Stimulated activated CD8-positive, alpha-beta memory T cell treated with anti-CD3 and anti-CD28 coated beads, Interleukin-15, amount 100 ng/mL, for 1 hour (primary cell): ENCODE results near the gene FN3KRP.

Source experiments
- DNase-seq: peaks from one replicate; pipeline ENCODE4 v3.0.0-alpha.2; 2020; ENCODE audit warnings: low read depth

Gene FN3KRP

DNA sequence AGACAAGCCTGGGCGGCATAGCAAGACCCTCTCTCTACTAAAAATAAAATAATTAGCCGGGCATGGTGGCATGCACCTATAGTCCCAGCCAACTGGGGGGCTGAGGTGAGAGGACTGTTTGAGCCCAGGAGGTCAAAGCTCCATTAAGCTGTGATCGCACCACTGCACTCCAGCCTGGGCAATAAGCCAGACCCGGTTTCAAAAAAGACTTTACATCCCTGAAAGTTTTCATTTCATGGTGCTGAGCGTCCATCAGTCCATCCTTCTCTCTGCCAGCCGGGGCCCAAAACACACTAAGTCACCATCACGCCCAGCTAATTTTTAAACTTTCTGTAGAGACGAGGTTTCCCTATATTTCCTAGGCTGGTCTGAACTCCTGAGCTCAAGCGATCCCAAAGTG is 28.6 kb upstream of the FN3KRP start:
- DNase-seq: no peak

DNA sequence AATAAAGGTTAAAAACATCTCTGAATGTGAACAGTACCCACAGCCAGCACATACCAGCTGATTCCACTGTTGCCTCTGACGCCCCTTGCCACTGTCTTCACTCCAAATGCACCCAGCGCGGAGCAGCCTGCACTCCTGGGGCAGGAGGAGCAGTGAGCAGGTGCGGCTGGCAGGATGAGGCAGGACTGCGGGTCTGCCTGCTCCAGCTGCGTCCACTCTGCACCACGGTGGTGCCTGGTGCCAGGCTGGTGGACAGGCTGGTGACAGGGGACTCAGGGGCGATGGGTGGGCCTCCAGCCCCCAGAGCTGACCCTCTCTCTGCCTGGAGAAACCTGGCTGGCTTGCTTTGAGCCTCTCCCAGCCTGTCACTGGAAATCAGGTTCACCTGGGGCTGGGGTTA is 27.4 kb upstream of the FN3KRP start:
- DNase-seq: no peak

DNA sequence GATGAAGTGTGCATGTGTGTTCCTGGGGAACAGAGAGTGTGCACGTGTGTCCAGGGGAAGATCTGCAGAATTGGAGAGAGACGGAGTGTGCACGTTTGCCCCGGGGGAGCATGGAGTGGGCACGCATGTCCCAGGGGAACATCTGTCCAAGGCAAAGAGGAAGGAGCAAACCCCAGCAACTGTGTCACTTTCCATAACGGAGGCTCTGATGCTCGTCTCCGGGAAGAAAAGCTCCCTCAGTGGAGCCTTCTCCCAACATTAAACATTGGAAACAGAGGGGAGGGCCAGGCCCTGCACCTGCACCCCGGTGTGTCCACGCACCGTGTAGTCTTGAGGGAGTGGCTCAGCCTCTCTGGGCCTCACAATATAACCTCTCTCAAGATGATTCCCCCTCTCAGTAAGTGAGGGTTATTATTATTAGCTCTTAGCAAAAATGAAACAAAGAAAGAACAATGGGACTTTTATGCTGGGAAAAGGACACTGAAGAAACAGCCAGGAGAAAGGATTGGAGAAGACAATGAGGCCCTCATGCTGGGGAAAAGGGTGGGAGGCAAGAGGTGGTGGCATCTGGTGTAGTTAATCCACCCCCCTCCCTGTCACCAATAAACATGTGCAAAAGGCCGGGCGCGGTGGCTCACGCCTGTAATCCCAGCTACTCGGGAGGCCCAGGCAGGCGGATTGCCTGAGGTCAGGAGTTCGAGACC is 25.6 kb upstream of the FN3KRP start:
- DNase-seq: no peak

DNA sequence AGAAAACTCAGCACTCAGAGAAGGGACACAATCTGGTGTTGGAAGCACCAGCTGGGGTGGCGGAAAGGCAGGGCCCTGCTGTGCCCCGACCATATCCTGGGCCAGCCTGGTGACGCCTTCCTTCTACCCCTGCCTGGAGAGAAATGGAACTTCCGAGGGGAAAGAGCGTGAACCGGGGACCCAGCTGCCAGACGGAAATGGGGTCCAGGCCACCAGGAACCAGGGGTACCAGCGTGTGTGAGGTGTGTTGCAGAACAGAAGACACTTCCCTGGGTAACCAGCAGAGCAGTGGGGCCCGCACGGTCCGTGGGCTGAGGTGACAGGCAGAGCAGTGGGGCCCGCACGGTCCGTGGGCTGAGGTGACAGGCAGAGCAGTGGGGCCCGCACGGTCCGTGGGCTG is 24.8 kb upstream of the FN3KRP start:
- no peak for DNase-seq

DNA sequence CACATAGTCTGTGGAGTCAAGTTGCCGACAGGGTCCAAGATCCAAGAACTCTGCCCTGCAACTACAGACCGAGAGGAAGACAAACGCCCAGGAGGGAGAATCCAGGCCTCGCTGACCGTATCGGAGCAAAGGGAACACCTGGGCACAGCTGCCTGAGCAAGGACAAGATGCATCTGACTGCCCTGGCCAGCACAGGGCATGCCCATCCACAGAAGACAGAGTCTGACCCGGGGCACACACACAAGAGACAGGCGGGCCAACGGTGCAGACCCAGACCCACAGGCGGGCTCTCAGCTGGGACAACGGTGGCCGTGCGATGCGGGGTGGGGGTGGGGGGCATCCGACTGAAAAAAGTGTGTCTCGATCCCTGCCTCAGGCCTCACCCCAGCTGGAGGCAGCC is 24.2 kb upstream of the FN3KRP start:
- no peak for DNase-seq

DNA sequence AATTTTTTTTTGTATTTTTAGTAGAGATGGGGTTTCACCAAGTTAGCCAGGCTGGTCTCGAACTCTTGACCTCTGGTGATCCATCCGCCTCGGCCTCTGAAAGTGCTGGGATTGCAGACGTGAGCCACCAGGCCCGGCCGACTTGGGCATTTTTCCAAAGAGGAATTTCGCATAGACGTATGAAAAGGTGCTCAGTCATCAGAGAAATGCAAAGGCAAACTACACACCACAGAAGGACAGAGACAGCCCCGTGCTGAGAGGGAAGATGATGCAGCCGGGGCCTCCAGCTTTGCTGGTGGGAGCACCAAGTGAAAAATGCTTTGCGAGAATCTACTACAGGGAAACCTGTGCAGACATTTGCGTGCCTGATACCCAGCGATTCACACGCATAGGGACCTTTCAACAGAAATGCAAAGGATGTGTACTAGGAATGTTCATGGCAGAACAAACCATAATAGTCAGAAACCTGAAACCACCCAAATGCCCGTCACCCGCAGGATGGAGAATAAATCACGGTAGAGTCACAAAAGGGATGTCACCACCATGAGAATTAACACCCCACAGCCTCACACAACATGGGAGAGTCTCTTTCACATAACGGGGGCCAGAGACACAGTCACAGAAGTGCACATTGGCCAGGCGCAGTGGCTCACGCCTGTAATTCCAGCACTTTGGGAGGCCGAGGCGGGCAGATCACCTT is 23.2 kb upstream of the FN3KRP start:
- DNase-seq: no peak

DNA sequence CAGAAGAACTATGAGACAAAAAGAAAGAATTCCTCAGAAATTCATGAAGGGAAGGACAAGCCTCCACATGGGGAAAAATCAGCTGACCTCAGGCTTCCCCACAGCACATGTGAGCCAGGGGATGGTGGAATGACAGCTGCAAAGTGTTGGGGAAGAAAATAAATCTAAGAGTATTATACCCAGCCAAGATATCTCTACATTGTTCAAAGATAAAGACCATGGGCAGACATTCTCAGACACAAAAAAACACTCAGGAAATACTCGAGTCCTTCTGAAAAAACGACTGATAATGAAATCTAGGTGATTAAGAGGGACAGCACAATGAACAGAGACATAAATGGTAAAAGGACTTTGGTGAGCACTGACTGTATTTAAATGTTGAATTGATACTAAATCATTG is 21.9 kb upstream of the FN3KRP start:
- DNase-seq: no peak

DNA sequence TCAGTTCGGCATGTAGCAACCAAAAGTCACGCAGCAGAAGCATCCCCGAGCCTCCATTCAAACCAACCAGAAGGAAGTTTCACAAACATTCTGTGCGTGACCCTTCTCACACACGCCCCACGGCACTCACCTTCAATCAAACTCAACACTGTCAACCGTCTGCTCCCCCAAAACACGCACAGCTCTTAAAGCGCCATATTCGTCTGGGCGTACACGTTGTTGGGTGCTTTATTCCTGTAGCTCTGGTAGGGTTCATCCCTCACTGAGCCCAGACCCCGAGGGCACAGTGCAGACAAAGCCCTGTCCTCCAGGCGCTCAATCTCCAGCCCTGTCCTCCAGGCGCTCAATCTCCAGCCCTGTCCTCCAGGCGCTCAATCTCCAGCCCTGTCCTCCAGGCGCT is 20.2 kb upstream of the FN3KRP start:
- no peak for DNase-seq

DNA sequence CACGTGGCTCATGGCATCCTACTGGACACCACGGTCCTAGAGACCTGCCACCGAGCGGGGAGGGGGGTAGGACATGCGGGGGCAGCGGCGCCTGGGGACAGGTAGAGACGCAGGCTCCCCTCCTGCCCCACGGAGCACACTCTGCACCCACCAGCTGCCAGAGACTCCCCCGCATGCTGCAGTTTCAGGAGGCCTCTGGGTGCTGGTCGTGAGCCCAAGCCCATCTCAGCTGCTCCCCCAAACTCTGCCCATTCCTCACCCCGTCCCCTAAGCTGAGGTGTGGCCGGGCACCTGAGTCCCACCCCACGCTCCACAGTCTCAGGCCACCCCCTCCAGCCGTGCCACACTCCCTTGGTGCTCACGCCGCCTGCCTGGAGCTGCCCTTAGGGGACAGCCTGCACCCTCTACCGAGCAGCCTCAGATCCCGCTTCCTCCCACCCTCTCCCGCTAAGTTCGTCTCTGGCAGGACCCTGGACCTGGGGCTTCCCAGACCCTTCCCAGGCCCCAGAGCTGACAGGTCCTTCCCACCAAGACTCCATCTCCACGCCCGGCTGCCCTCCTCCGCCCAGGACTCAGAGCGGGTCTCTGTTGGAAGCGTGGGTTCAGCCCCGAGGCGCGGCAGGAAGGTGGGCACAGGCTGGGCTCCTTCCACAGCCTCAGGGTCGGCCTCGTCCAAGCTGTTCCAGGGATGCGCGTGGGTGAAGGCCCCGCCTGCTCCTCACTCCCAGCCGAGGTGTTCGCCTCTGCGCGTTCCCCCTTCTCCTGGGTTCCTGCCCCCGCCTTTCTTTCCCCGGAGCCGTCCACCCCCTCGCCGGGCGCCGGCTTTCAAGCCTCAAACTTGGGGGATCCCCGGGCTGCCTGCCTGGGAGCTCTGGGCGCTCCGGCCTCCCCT is 19.3 kb upstream of the FN3KRP start:
- DNase-seq: no peak

DNA sequence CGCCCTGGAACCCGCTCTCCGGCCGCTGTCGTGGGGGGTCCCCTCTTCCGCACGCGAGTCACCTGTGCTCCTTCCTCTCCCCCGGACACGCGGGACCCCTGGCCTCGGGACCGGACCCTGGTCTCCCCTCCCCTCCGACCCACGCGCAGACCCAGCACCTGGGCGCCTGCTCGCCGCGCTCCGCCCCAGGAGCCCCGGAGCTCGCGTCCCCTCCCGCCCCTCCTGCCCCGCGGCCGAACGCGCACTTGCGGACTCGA is 18.8 kb upstream of the FN3KRP start:
- no peak for DNase-seq

DNA sequence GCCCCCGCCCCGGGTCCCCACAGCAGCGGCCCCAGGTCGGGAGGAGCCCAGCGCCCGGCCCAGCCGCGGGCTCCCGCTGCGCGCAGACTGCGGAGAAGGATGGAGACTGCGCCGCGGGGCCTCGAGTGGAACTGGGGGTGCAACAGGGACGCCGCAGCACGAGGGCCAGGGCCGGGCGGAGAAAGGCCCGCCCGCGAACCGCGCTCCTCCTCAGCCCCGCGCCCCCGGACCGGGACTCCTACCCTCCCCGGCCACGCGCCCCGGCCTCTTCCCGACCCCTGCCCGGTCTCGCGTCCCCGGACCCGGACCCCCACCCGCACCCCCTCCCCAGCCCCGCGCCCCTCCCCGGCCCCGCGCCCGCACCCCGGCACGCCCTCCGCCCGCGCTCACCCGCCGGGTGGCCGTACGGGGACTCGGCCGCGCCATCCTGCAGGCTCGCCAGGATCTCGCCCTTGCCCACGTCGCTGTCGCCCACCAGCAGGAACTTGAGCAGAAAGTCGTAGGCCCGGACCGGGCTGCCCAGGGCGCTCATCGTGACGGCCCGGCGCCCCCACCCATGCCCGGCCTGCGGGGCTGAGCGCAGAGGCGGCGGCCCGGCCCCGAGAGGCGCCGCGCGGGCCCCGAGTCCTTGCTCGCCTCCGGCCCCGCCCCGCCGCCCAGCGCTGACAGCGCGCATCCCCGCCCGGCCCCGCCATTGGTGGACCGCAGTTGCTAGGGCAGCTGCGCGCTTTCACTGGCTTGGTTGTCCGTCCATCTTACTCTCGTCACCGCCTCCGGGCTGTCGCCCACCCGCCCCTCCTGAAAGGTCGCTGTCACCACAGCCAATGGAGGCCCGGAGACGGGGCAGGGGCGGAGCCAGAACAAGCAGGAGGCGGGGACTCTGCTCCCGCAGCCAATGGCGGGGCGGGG is 18.2 kb upstream of the FN3KRP start, which contains the start of gene RAB40B:
RAB40B (minus strand) TSS at position 634 of the 909 bp plus-strand sequence; CDS start at position 532, 102 bp downstream.
- peak; percentile 96 for DNase-seq

DNA sequence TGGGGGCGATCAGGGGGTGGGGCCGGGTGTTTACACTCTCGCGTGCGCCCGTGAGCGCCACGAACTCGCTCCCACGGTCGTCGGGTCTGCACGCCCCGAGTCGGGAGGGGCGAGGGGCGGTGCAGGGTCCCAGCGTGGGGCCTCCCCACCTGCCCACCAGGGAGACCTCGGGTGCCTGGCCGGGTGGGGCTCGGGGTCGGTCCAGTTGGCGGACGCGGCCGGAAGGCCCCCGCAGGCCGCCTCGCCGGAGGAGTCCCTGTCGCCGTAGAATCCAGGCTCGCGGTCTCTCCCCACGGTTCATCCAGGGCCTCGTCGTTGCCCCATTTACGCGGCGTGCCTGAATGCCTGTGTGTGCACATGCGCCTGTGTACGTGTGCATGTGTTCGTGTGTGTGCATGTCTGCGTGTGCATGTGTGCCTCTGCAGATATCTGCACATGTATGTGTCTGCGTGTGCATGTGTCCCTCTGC is 17.5 kb upstream of the FN3KRP start:
- no peak for DNase-seq

DNA sequence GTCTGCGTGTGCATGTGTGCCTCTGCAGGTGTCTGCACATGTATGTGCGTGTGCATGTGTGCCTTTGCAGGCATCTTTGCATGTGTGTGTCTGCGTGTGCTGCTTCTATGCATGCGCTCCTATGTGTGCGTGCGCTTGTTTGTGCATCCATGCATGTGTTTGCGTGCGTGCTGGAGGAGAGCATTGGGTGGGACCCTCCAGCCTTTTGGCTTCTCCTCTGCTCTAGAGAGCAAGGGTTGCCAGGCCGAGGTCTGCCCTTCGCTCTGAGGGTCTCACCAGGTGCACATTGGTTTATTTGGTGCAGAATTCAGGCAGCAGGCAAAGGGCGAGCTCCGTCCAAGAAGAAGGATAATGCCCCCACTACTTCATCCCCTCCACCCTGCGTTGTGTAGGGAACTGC is 17.0 kb upstream of the FN3KRP start:
- DNase-seq: no peak

DNA sequence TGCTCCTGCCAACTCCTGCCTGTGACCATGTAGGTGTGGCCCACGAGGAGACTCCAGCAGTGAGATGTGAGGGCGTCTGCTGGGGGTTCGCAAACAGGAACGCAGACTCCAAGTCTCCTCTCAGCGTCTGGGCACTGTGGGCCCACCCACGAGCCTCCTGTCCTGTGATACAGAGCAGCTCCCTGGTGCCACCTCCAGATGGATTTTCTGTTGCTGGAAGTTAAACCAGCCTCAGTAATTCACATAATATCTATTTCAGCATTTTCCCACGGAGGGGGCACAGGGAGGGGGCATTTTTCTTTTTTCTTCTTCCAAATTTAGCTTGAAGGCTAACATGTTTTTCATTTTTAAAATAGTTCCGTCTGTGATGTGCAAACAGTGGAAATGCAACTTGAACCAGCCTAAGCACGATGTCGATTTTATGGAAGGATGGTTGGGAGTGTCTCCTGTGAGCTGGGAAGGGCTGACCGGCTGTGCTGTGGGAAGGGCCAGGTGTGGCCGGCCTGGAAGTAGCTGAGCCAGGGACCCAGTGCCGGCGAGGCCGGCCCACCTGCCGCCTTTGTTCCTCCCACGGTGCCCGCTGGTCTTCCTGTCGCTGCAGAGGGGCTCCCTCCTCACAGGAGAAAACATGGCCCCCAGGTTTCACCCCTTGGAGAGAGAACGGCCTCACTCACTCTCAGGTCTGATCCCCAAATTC is 14.1 kb upstream of the FN3KRP start:
- DNase-seq: no peak

DNA sequence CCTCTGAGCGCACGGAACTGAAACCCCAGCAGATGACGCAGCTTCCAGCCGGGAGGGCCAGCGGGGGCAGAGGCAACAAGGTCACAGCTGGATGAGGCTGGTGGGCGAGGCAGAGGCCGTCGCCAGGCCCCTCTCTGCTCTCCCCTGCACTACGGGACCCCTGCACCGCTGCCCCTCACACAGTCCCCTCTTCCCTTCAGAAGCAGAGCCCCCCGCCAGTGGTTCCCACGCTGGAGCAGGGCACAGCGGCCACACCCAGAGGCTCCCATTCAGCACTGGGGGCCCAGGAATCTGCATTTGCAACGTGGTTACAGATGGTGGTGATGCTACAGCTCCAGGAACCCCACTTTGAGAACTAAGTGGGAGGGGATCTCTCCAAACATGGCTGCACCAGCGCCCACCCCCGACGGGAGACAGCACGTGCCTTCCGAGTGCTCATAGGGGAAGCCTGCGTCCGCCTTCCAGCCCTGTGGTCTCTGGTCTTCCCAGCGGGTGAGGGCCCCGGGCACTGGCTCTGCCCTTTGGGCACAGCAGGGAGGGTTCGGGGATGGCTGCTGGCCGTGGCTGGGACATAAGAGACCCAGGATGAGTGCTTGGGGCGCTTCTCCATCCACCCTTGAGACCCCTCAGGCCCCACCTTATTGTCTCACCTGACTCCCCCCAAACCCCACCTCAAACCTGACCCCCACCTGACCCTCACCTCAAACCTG is 13.3 kb upstream of the FN3KRP start:
- DNase-seq: no peak

DNA sequence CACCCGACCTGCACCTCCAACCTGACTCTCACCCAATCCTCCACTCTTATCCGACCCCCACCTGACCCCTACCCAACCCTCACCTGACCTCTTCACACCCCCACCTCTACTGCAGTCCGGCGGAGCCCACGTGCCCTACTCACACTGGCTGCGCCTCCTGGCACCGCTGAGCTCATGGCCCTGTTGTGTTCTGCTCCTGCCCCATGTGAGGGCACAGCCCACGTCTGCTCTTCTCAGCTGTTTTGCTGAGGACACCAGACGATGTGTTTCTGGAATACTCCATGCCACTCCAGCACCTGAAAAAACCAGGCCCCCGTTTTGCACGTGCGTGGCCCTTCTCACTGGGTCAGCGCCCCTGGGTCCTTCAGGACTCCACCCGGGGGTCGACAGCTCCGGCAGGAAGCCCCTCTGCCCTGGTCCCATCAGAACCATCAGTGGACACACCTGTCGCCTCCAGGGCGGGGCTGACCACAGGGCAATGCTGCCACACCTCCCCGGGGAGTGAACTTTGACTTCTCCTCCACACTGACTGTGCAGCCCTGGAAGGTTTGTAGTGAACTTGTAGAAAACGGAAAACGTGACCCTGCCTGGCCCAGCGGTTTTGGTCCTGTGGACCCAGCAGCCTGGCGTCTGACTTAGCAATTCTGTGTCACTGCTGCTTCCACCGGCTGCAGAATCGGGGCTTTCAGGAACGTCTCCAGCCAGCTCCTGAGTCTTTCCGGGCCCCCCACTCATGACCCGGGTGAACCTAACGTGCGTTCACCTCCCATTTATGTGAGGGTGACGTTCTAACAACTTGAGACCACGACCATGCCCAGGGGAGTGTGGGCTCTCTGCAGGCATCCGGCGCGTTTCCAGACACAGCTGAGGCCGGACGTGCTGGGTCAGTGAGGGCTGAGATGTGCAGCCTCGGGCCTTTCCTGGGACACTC is 12.3 kb upstream of the FN3KRP start:
- DNase-seq: no peak

DNA sequence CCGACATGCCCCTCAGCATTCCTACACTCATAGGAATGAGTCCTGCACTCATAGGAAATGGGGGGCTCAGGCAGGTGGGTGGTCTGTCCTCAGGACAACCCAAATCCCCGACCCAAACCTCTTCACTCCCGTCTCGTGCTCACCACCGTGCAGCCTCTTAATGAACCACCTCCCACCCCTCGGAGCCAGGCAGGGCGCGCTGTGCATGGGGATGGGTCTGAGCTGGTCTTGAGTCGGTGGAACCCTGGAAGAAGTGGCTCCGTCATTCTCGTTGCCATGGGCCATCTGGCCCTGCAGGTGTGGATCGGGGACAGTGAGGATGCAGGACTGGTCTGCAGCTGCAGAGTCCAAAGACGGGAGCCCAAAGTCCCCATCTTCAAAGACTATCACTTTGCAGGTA is 11.6 kb upstream of the FN3KRP start:
- no peak for DNase-seq

DNA sequence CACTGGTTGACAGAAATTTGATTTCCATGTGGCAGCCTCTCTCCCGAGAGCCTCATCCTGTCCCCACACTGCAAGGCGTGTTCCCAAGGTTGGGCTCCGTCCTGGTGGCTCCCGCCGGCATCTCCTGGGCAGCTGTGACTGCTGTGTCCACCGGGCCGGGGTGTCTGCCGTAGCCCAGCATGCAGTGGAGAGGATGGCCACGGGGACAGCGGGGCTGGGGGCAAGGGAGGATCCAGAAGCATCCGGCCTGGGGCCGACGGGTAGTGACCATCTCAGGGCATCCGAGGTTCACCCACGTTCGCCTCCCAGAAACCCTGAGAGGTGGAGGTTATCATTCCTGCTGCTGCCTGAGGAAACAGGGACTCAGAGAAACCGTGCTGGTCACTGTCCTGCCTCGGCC is 10.8 kb upstream of the FN3KRP start:
- no peak for DNase-seq

DNA sequence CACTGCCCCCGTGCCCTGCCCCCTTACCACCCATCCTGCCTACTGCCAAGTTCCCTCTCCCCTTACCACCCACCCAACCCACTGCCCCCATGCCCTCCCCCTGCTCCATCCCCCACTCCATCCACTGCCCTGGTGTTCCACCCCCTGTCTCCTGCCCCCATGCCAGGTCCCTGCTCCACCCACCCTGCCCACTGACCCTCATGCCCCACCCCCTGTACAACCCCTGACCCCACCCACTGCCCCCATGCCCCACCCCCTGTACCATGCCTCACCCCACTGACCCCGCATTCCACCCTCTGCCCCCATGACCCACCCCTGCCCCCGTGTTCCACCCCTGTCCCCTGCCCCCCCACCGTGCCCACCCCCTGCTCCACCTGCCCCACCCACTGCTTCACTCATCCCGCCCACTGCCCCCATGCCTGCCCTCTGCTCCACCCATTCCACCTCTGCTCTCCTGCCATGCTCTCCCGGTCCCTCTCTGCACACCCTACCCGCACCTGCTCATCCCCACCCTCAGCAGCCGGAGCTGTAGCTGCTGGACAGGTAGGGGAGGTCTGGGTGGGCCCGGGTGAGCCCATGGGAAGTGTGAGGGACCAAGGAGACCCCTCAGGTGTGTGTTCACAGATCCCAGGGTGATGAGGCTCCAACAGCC is 7.4 kb upstream of the FN3KRP start:
- no peak for DNase-seq
